Mammary epithelial cell (primary cell): ENCODE results near the gene RAET1E.

Experiments used
- CTCF ChIP-seq, 2 donors: IDR thresholded peaks in 1 of 2; conservative IDR thresholded peaks in 1 of 2; 2 replicates each; pipeline ENCODE4 v1.5.1; 2011 to 2012; ENCODE audit warnings: inconsistent platforms in 2 of 2, low read length in 2 of 2, mild to moderate bottlenecking in 2 of 2, control low read depth in 1 of 2, low read depth in 1 of 2; ENCODE audit not compliant: insufficient read depth in 1 of 2; ENCODE audit errors: extremely low read depth in 1 of 2
- EZH2 ChIP-seq: IDR thresholded peaks from 2 replicates; pipeline ENCODE4 v1.6.1; 2012; ENCODE audit warnings: low read length, inconsistent platforms, borderline replicate concordance

- no peak for TF ChIP-seq CTCF (conservative IDR thresholded peaks at IDR 0.05 in 1 of 2, IDR thresholded peaks at IDR 0.05 in 1 of 2; ENCODE audit: extremely low read depth in 1 of 2, insufficient read depth in 1 of 2, low read depth in 1 of 2, low read length in 2 of 2)
- TF ChIP-seq EZH2: no peak
These were observed 20.3 kb downstream of the RAET1E start for GRCh38 chr6:149877659-149878058.
